ENCODE data around the gene CDH23.
A peak's percentile ranks its signal among the peaks of the same experiment; 100 is the strongest.

CDH23 gene

DNA sequence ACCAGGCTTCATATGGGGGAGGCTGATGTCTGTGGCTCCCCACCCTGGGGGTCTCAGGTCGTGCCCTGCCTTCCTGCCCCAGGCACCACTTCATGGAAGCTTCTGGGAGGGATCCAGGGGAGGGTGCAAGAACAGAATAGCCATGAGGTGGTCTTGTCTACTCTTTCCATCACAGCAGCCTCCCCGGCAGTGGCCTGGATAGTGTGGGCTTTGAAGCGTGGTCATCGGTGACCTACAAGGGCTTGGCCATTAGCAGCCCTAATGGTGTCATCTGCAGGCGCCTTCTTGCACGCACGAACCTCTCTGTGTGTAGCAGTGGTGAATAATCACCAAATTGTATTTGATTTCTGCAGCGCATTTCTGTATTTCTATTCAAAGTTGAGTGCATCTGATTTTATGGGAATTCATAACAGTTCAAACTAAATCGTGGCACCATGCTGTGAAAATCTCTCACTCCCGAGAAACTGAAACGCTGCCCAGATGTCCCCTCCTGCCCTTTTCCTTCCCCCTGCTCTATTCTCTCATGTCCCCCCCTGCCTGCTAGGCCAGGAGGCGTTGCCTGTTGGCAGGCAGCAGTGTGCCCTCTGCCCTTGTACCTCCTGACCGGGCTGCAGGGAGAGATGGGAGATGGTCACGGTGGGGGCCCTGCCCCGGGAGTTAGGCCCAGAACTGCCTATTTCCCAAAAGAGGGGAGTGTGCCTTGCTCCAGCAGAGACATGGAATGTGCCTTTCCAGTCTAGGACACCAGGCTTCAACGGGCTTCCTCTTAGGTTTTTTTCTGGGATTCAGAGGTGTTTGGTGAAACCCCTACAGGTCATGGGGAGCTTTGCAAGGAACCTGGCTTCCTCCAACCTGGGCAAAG, 34.8 kb downstream of the CDH23 start:
- intact Hi-C loops (cut with DNase I) = no loop called here
- peak in 7 of 42 donors; percentile 6 to 42 (median 18) for DNase-seq

DNA sequence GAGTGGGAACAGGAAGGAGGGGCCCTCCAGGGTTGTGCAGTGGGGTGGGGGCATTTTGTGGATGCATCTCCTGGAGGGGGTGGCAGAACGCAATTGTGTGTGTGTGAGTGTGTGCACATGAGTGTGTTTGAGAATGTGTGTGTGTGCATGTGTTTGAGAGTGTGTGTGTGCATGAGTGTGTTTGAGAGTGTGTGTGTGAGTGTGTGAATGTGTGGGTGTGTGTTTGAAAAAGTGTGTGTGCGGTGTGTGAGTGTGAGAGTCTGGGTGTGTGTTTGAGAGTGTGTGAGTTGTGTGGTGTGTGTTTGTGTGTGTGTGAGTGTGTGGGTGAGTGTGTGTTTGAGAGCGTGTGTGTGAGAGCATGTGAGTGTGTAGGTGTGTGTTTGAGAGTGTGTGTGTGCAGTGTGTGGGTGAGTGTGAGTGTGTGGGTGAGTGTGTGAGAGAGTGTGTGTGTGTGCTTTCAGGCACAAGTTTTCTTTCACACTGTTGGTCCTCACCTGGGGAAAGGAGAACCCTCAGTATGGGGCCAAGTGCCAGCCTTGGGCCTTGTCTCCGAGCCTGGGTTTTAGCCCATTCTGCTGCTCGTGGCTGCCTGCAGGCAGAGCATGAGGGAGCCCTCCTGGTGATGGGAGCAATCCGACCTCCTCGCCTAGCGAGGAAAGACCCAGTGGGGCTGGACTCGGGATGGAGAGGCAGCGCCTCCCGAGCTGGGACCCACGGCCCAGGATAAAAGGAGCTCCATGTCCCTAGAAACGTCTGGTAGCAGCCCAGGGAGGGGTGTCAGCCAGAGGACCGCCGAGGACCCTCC, 35.6 kb downstream of the CDH23 start:
- intact Hi-C loops (cut with DNase I) = no loop called here
- peak in 4 of 42 donors; percentile 4 to 21 (median 10) for DNase-seq

DNA sequence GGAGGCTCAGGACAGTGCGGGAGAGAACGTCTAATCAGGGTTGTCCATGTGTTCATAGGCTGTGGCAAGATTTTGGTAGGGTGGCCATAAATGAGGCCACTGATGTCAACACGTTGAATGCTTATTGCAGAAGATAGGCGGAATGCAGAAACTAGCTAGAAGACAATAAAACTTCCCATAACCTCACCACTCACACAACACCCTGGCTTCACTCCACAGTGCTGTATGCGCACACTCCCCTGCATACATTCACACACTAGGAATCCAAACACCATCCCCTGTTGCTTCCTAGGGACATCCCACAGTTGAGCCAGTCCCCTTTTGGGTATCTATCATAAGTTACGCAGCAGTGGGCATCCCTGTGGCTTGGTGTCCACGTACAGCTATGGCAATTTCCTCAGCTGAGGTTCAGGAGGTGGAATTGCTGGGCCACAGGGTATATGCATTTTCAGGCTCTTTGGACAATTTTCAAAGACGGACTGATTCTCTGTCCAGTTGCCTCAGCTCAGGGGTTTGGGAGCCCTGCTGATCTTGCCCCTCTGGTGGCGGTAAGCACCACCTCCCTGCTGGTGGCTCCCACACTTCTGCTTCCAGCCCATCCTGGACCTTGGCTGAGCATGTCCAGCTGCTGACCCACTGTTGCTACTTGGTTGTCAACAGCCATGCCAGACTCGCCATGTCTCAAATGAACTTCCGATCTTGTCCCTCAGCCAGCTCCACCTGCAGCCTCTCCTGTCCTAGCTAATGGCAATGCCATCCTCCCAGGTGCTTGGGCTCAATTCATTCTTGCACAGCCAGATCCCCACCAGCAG, 36.4 kb downstream of the CDH23 start:
- peak in 3 of 42 donors; percentile 2 to 39 (median 34) for DNase-seq
- intact Hi-C loops (cut with DNase I) = no loop called here

DNA sequence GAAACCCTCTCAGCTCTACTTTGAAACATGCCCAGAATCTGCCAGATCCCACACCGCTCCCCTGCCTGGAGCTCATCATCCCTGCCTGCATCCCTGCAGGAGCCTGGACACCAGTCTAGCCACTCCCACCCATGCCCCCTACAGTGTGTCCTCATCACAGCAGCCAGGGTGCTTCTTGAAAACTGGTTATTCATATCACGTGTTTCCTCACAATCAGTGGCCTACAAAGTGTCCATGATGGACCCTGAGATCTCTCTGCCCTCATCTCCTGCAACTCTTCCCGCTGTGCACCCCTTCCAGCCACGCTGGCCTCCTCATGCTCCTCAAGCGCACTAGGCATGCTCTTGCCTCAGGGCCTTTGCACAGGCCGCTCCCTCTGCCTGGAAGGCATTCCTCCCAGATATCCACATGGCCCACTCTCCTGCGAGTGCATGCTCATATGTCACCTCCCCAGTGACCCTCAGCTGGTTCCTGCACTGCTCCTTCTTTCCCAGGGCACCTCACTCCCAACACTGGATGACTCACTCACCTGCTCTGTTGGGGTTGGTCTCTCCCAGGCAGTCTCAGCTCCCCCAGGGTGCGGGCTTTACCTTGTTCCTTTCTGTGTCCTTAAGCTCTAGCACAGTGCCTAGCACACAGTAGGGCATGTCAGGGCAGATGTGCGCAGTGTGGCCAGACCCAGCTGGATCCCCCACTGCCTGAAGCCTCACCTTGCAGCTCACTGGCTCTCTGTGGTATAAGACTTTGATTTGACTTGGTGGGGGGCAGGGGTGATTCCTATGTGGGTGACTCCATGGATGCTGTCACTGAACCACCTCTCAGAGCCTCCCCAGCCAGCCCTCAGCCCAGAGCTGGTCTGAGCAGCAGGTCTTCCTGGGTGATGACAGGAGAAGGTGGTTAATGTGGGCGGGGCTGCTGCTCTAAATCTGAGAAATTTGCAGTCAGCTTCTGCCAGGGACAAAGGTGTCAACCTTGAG, 37.3 kb downstream of the CDH23 start:
- intact Hi-C loops (cut with DNase I) = no loop called here

DNA sequence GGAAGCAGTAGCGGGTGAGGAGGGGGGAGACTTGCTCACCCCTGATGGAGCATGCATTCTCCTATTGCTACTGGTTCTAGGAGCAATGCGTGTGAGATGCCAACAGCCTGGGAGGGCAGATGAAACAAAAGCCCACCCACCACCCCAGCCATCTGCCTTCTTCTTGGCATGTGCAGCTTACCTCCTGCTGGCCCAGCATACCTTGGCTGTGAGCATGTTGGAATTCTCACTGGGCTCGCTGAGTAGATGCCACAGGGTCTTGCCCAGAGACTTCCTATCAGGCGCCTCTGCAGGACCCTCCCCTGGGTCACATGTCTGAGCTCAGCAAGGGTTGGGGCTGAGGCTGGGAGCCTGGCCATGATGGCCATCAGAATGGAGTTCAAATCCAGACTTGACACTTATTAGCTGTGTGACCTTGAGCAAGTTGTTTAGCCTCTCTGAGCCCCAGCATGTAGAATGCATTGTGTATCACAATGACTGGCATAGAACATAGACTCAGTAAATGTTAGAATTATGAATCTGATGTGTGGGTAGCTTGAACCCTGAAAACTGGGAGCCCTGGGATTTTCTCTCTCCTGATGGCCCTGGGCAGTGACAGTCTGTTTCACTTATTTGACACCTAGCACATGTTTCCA, 38.2 kb downstream of the CDH23 start:
- peak in 6 of 42 donors; percentile 1 to 25 (median 9) for DNase-seq
- intact Hi-C loops (cut with DNase I) = no loop called here

More for the DNA sequence above, 37.3 kb downstream of the CDH23 start:
- DNase-seq = peak in 5 of 42 donors; percentile 8 to 26 (median 15)

DNA sequence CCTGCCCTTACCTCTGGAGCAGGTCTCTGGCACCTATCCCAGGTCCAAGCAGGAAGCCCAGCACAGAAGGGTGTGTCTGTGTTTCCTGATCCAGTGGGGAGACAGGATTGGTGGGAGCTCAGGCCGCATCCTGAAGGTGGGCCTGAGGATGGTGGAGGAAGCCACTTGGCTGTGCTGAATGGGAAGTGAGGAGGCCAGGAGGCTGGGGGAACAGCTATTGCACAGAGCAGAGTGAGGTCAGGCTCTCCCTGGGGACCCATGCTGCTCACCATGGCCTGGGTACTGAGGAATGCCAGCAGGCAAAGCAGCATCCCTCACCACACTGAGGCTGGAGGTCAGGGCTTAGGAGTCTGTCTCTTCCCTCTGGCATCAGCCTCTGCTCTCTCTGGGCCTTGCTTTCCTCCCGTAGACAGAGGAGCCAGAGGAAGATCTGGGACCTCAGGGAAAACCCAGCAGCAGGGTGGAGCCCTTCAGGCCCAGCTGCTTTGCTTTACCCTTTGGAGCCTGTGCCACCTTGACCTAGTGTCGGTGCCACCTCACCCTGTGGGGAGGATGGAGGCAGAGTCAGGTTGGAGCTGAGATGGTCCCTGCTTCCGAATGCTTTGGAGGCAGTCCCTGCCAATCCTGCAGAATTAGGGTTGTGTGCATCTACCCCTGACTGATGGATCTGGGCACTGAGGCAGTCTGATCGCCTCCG, 39.0 kb downstream of the CDH23 start:
- intact Hi-C loops (cut with DNase I) = no loop called here

DNA sequence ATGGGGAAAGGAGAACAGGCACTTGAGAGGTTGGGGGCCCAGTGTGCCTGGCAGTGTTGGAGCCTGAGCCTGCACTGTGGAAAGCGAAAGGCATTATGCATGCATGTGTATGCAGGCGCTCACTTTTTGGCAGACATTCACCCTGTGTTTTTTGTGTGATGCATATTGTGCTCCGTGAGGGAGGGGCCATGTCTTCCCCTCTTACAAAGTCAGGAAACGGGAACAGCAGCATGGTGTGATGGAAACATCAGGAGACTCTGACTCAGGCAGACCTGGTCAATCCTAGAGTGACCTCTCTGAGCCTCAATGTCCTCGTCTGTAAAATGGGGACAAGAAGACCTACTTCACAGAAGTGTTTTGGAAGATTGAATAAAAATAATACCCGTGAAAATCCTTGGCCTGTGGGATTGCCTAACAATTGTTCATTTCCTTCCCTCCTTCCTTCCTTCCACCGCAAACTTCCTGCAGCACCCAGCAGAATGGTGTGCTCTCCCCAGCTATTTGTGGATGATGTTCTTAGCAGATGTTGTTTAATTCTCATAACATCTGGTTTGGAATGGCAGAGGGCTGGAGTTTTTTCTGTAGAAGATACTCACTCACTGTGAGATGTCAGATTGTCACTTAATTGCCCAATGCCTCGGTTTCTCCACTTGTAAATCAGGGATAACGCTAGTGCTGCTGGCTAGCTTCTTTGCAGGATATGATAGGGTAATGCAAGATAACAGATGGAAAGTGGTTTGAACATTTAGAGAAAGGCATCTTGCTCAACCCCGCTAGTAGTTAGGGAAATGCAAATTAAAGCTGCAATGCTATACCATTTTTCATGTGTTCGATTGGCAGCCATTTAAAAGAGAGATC, 39.8 kb downstream of the CDH23 start:
- intact Hi-C loops (cut with DNase I) = no loop called here
- DNase-seq = peak in 2 of 42 donors; percentile 7 to 14

More for the DNA sequence above, 39.0 kb downstream of the CDH23 start:
- DNase-seq = peak in 5 of 42 donors; percentile 4 to 35 (median 26)

DNA sequence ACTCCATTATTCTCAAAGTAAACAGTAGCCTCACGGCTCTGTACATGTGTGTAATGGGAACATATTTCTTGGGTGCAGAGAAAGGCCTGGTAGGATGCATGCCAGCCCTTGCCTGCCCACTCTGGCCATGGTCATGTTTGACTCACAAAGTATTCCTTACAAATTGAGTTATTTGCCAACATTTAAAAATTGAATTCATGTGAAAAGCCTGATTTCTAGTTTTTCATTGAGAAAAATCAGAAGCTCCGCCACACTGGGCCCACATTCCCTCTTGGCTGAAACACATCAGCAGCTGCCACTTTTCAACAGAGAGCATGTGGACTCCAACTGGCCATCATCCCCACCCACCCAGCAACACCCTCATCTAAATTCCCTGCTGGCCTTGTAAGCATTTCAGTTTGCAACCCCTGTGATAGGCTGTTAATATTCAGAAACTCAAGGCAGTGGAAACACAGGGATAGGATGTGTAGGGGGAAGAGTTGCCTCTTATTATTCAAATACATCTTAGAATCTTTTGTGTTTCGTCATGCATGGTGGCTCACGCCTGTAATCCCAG, 40.9 kb downstream of the CDH23 start:
- peak in 4 of 42 donors; percentile 10 to 48 (median 32) for DNase-seq
- intact Hi-C loops (cut with DNase I) = no loop called here

DNA sequence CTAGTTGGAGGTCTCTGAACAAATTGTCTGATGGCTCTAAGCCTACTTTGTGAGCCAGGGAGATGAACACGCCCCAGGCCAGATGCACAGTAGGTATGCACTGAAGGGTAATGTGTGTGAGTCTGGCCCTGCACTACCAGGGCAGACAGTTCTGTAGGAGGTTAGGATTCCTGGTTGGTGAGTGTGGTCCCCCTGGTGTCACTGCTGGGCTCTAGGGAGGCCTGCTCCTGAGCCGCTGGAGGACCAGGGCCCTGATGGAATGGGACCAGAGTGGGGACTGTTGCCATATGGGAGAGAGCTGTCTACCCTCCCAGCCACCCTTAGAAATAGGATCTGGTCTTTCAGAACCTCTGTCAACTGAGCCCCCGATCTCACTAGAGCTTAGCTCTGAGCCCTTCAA, 42.0 kb downstream of the CDH23 start:
- DNase-seq = no peak
- intact Hi-C loops (cut with DNase I) = no loop called here

DNA sequence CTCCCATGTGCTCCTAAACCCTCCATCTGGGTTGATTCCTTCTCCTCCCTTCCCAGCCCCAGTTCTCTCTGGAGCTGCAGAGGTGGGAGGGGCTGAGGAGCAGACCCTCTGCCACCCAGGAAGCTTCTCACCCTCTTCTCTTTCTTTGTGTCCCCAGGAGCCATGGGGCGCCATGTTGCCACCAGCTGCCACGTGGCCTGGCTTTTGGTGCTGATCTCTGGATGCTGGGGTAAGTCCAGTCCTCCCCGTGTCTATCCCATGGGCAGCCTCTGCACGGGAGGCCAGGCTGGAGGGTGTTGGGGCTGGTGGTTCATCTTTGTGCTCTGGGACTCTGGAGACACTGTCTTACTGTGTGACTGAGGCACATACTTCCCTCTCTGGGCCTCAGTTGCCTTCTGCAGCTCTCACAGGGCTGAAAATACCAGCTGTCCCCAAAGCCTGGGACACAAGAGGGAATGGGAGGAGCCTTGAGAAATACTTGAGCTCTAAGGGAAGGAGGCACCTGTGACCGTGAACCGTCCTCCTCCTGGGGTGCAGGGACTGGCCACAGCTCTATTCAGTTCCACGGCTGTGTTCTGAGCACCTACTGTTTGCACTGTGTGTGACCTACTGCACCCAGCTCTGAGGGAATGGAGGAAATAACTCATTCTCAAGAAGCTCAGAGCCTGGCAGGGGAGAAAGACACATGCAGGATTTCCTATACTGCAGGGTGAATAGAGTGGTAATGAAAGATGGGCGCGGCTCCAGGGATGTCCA, 43.1 kb downstream of the CDH23 start:
- intact Hi-C loops (cut with DNase I) = no loop called here
- DNase-seq = no peak

DNA sequence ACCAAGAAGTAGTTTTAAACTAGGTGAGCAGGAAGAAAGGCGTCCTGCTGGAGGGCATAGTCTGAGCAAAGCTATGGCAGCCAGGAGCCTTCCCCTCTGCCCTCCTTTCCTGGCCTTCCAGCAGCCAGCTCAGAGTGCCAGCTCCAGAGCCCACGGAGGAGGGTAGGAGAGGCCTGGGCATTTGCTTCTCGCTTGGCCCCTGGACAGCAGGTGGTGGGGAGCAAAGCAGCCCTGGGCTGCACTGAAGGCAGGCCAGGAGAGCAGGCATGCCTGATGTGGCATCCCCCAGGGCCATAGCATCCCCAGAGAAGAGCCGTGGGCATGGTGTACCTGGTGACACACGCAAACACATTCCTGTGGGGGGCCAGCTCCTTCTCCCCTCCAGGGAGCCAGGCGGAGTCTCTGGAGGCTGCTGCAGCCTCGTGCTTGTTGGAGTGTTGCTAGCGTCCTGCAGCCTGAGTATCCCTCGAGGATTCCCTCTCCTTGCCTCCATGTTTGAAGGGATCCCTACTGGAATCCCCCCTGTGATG, 43.9 kb downstream of the CDH23 start:
- intact Hi-C loops (cut with DNase I) = no loop called here
- no peak for DNase-seq

DNA sequence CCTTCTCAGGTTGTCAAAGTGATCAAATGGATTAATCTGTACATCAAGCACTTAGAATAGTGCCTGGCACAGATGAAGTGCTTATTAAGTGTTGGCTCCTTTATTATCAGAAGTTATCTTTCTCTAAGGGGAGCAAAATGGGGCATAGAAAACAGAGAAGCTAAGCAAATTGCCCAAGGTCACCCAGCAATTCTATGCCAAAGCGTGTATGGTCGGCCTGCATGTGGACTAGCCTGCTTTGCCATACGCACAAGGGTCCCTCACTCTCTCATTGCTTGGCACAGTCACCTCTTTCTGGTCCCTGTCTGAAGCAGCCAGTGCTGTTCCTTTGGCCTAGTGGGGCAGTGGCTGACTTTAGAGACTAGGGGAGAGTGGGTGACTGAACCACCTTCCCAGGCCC, 45.3 kb downstream of the CDH23 start:
- DNase-seq = no peak
- intact Hi-C loops (cut with DNase I) = no loop called here

DNA sequence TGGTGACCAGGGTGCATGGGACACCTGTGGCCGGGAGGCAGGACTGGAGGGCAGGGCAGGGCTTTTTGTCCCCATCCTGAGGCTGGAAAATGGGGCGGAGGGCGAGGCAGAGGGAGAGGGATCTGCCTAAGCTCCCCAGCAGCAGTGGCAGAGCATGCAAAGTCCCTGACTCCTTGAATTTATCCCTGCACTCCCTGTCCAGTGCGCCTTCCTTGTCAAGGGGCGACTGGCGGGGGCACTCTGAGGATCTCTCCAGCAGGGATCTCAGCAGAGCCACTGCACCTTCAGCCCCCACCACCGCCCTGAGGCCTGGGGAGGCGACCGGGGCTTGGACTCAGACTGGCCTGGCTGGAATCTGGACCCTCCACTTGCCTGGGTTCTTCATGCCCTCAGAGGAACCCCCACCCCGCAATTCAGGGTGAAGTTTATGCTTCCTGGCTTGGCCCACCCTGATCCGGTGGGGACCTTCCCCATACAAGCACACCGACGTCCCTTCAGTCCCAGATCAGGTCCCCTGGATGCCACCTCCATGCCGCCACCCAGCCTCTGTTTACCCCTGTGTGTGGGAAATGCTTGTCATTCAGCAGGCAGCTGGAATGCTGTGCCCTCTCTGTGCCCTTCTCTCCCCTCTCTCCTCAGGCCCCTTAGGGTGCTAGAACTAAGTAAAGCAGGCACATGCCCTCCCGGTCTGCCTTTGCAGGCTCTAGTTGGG, 46.3 kb downstream of the CDH23 start:
- no peak for DNase-seq
- intact Hi-C loops (cut with DNase I) = no loop called here

DNA sequence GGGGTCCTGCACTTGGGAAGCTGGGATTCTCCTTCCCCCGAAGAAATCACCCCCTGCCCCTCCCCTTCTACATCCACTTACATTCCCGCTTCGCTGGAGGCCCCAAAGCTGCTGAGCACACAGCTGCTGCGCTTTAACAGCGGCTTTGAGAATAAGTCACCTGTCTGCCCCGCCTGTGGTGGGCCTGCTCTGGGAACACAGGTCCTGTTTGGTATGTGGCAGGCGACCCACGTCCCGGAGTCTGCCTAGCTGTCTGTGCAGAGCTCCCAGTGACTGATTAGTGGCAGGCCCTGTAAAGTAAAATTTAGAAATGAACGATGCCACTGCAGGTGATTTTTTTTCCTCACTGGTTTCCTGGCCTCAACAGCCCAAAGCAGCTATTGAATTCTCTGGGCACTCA, 47.0 kb downstream of the CDH23 start:
- intact Hi-C loops (cut with DNase I) = no loop called here
- no peak for DNase-seq
